OCI-M2 (cell line): ENCODE measurements around the gene SH2D3C.

Experiments
- DNase-seq: peaks from one replicate; lab custom pipeline; 2025; ENCODE audit not compliant: unreplicated experiment; lab: John Stamatoyannopoulos, UW

SH2D3C gene

GRCh38 chr9:127703289-127703946 lies 75.0 kb downstream of the SH2D3C start:
- no peak for DNase-seq

- DNase-seq: no peak
Measured at GRCh38 chr9:127700594-127701255, 77.7 kb downstream of the SH2D3C start.

- DNase-seq: no peak
Measured at GRCh38 chr9:127700140-127700539, 78.3 kb downstream of the SH2D3C start.

DNA sequence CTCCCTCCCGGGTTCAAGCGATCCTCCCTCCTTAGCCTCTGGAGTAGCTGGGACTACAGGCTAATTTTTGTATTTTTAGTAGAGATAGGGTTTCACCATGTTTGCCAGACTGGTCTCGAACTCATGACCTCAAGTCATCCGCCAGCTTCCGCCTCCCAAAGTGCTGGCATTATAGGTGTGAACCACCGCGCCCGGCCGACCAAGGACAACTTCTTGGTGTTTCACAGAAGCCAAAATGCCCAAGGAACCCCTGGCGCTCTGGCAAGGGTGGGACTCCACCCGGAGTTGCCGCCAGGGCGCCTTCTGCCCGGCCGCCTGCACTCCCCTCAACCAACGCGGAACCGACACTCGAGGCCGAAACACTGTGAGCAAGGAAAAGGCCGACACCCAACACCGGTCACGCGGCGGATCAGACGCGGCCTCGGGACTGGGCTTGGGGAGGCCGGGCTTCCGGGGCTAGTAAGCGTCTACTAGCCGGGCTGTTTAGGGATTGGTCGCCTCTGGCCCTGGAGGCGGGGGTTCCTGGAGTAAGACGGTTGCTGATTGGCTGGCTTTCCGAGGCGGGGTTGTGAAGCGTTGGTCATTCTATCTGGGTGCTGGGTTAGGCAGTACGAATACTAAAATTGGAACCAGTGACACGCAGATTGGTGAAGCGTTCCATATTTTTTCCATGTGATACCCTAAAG lies 79.3 kb downstream of the SH2D3C start:
- DNase-seq: peak; percentile 53

DNA sequence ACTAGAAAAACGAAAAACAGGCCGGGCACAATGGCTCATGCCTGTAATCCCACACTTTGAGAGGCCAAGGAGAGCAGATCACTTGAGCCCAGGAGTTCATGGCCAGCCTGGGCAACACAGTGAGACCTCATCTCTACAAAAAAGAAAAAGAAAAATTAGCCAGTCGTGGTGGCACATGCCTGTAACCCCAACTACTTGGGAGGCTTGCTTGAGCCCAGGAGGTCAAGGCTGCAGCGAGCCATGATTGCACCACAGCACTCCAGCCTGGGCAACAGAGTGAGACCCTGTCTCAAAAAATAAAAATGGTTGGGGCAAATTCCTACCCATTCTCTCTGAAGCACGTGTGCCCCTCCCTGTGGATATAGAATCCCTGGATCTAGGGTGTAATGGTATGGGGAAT lies 80.1 kb downstream of the SH2D3C start:
- no peak for DNase-seq

DNA sequence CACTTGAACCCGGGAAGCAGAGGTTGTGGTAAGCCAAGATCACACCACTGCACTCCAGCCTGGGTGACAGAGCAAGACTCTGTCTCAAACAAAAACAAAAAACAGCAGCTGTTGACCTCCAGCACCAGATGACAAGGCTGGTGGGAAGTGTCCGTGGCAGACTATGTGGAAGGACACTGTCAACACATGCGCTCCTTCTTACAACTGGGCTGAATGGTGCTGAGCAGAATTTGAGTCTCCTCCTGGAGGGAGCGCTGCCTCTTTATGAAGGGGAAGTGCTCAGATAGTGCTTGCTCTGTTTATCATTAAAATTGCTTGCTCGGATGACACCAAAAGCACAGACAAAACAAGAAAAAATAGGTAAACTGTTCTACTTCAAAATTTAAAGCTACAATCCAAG lies 80.9 kb downstream of the SH2D3C start:
- no peak for DNase-seq

DNA sequence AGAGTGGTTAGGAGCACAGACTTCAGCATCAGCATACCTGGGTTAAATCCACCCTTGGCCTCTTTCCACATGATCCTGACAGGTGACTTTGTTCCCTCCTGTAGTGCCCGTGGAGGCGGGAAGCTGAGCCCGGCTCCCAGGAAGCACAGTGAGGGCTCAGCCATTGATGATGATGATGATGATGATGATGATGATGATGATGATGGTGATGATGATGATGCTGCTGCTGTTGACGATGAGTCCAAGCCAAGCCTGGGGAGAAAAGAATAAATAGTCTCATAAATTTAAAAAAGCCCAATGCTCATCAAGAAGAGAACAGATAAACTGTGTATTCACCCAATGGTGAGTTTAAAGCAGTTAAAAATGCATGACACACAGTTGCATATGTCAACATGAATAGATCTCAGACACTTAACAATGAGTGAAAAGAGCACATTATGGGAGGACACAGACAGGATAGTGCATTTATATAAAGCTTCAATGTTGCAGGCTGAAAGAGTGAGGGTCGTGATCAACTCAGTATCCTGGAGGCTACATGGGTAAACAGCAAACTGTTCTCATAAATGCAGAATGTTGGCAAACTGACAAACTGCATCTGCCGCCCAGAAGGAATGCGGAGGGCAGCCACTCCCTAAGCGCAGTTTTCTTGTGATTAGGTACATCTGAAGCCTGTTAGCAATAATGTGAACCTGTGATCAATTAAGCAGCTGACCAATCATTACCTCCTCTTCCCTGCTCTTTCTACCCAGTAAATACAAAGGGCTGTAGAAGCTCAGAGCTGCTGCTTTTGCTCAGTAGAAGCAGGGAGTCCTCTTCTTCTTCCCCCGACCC lies 83.4 kb downstream of the SH2D3C start:
- no peak for DNase-seq

- no peak for DNase-seq
Measured at GRCh38 chr9:127693697-127694096, 84.8 kb downstream of the SH2D3C start.

- DNase-seq: no peak
Measured at GRCh38 chr9:127693143-127693542, 85.3 kb downstream of the SH2D3C start.

GRCh38 chr9:127692071-127692470 lies 86.4 kb downstream of the SH2D3C start:
- no peak for DNase-seq

- DNase-seq: no peak
Measured at GRCh38 chr9:127690735-127691134, 87.7 kb downstream of the SH2D3C start.

GRCh38 chr9:127689329-127690000 lies 89.0 kb downstream of the SH2D3C start:
- DNase-seq: no peak
